ENCODE data around the gene TRAPPC12.

GRCh38 chr2:3519255-3520205, 140.0 kb downstream of the TRAPPC12 start, which contains the start of gene ADI1:
- TF ChIP-seq, protein P1, sequence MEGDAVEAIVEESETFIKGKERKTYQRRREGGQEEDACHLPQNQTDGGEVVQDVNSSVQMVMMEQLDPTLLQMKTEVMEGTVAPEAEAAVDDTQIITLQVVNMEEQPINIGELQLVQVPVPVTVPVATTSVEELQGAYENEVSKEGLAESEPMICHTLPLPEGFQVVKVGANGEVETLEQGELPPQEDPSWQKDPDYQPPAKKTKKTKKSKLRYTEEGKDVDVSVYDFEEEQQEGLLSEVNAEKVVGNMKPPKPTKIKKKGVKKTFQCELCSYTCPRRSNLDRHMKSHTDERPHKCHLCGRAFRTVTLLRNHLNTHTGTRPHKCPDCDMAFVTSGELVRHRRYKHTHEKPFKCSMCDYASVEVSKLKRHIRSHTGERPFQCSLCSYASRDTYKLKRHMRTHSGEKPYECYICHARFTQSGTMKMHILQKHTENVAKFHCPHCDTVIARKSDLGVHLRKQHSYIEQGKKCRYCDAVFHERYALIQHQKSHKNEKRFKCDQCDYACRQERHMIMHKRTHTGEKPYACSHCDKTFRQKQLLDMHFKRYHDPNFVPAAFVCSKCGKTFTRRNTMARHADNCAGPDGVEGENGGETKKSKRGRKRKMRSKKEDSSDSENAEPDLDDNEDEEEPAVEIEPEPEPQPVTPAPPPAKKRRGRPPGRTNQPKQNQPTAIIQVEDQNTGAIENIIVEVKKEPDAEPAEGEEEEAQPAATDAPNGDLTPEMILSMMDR (optimal IDR thresholded peaks at IDR 0.05 in 1 of 3, IDR thresholded peaks at IDR 0.05 in 1 of 3, conservative IDR thresholded peaks at IDR 0.05 in 1 of 3; ENCODE audit: extremely low read depth in 1 of 3, insufficient read depth in 2 of 3, low read length in 3 of 3): no peak
- TF ChIP-seq EZH2 (IDR thresholded peaks at IDR 0.05; ENCODE audit: low read length): no peak
